NCI-H128 (cell line): ENCODE results near the gene KIAA1671.
"Not testable (repeated sequence)": the region's sequence is repeated elsewhere in the genome, so short reads cannot be mapped to it uniquely, and the experiment has no call there.

Experiments used
- DNase-seq: peaks from one replicate; lab custom pipeline; 2025; ENCODE audit not compliant: unreplicated experiment; lab: John Stamatoyannopoulos, UW

The KIAA1671 gene

DNA sequence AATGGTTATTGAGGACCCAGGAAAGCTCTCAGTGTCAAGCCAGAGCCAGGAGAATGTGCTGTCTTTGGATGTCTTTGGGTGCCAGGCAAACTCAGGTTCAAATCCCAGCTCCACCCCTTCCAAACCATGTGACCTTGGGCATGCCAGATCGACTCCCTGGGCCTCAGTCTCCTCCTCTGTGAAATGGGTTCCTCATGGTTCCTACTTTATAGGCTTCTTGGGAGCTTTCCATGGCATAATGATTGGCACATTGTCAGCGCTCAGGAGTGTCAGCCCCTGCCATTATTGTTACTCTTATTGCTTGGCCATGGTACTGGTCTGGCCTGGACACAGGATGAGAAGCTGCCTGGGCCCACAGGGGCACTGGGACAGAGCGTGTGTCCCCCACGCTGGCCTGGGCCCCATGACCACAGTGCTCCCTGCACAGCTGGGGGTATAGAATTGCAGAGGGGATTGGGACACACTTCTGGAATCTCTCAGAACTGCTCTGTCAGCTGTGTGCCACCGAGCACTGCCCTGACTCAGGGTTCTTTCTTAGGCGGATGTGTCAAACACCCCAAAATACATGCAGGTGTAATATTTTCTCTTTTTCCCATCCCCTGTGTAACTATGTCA, 209.5 kb downstream of the KIAA1671 start:
- DNase-seq: no peak

- DNase-seq: no peak
These were observed 210.0 kb downstream of the KIAA1671 start for GRCh38 chr22:25162561-25162960.

GRCh38 chr22:25165785-25166184, 213.3 kb downstream of the KIAA1671 start:
- no peak for DNase-seq

DNA sequence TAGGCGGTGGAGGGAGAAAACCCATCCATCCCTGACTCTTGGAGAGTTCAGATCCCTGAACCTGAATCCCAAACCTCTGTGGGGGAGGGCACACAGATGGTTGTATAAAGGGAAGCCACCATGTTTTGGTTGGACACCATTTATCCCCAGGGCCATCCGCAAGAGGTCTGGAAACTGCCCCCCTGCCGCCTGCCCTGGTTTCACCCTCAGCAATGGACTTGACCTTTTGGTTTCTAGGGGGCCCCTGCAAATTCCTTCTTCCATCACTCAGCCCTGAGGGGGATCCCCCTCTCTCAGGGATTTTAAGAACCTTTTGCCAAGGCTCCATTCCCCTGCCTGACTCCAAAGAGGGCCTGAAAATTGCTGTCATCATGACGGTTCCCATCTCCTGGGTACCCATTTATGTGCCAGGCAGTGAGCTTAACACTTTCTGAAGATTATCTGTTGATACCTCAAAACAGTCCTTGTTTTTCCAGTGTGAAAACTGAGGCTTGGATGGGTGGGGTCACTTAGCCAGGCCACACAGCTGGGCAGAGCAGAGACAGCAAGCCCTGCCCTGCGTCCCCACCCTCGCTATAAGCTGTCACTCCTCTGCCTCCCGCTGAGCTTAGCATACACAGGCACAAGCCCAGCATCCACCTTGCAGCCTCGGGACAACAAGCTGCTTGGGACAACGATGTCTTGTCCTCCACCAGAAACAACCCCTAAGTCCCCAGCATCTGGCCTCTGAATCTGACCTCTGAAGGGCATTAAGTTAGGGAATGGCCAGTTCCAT, 213.9 kb downstream of the KIAA1671 start:
- DNase-seq: no peak

GRCh38 chr22:25167082-25167481, 214.6 kb downstream of the KIAA1671 start:
- no peak for DNase-seq

DNA sequence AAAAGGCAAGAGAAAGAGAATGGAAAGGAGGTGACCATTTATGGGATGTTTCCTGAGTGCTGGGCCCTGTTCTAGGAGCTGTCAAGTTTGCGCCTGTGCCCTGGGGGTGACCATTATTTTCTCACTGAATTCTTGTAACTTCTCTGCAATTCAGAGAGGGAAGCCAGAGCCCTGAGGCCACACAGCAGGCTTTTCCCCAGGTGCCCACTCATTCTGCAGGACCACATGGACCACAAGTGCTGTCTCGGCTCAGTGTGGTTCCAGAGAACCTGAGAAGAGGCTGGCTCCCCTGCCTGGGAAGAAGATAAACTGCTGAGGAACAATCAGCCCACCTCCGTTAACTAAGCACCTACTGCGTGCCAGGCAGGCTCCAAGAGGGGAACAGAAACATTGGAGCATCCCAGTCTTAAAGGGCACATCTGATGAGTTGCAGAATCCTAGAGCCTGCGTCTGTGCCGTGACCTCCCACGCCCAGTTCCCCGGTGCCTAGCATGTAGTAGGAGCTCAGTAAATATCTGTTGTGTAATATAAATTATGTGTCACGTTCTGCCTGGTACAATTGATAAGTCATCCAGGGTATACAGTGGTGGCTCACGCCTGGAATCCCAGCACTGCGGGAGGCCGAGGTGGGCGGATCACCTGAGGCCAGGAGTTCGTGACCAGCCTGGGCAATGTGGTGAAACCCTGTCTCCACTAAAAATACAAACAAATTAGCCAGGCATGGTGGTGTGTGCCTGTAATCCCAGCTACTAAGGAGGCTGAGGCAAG, 215.5 kb downstream of the KIAA1671 start:
- DNase-seq: no peak

DNA sequence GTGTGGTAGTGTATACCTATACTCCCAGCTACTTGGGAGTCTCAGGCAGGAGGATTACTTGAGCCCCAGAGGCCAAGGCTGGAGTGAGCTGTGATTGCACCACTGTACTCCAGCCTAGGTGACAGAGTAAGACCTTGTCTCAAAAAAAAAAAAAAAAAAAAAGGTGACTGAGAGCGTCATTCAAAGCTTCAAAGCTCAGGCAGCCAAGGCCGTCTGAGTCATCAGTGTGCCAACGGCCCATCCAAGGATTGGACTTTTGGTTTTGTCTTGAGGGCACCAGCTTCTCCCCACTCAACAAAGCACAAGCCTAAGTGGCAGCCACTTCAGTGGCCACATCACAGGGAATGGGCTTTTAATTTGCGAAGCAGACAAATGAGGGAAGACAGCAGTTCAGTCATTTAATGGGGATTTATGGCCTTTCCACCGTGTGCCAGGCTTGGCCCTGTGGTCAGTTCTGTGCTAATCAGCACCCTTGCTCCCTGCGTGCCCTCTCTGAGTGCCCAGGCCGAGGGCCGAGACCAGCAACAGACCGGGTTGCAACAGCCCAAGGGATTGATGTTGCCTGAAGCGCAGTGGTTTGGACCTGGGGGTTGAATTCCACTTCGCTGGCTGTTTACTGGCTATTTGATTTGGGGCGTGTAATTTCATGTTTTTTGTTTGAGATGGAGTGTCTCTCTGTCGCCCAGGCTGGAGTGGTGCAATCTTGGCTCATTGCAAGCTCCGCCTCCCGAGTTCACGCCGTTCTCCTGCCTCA, 216.9 kb downstream of the KIAA1671 start:
- no peak for DNase-seq

DNA sequence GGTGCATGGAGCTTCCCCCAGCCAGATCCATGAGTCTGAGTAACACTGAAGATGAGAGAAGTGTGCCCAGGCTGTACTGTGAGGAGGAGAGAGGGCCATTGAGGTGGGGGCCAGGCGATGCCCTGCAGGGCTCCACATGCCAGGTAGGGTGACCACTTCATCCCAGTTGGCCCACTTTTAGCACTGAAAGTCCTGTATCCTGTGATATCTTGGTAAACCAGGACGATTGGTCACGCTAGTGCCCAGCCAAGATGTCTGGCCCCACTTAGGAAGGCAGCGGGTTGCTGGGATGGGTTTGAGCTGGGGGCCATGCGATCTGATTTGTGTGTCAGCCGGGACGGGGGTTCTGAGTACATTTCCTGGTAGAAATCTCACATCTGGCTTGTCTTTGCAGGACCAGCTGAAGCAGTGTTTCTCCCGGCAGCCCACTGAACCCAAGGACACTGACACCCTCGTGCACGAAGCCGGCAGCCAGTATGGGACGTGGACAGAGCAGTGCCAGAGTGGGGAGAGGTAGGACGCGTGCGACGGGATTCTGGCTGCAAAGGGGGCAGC, 218.0 kb downstream of the KIAA1671 start:
- DNase-seq: no peak

- DNase-seq: no peak
These were observed 219.6 kb downstream of the KIAA1671 start for GRCh38 chr22:25172153-25172552.

- DNase-seq: no peak
These were observed 221.8 kb downstream of the KIAA1671 start for GRCh38 chr22:25174156-25174887.

DNA sequence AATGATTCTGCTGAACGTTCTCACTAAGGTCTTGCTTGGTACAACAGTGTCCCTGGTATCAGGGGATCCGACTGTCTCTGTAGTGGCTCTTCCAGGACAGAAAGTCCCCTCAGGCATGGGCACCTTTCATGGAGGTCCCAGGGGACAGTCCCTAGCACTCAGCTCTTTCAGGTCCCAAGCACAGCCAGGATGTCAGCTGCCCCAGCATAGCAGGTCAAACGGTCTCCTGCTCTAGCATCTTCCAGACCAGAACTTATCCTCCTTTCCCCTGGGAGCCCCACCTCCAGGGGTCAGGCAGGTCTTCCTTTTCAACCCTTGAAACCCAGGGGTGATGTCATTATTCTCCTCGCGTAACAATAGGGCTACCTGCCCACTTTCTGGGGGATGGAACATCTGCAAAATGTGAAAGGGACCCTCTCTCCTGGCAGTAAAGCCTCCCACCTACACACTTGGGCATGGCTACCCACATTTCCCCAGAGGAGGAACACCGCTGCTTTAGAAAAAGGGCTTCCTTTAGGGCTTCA, 222.4 kb downstream of the KIAA1671 start:
- DNase-seq: no peak

GRCh38 chr22:25176175-25176574, 223.7 kb downstream of the KIAA1671 start:
- DNase-seq: no peak

DNA sequence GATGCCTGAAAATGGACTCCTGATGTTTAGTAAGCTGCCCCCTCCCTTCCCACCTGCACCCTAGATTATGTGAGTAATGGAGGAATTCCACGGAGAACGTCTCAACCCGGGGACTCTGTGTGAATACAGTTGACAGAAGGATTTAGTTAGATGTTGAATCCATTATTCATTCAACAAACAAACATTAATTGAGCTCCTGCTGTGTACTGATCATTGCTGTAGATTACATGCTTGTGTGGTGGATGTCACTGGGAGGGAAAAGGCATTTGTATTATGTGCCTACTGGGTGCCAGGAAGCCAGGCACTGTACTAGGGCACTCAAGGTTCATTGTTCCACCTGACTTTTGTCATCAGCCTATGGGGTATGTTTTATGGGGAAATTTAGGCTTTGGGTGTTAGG, 224.3 kb downstream of the KIAA1671 start:
- DNase-seq: no peak

- no peak for DNase-seq
These were observed 224.7 kb downstream of the KIAA1671 start for GRCh38 chr22:25177226-25177625.

GRCh38 chr22:25177895-25178294, 225.4 kb downstream of the KIAA1671 start:
- no peak for DNase-seq

GRCh38 chr22:25178348-25178747, 225.8 kb downstream of the KIAA1671 start:
- not testable (repeated sequence) for DNase-seq

GRCh38 chr22:25178869-25179631, 226.5 kb downstream of the KIAA1671 start:
- DNase-seq: not testable (repeated sequence)

- DNase-seq: no peak
These were observed 229.9 kb downstream of the KIAA1671 start for GRCh38 chr22:25182131-25183110.
